Keratinocyte (primary cell): ENCODE measurements around the gene VRK1. TPM values are rescaled to one million over a fixed set of nuclear protein-coding genes. Genes with fewer than 3 reads are reported as not detected.

ENCODE experiments used
- DNase-seq: peaks from one replicate; pipeline ENCODE4 v3.0.0-alpha.2; 2011; ENCODE audit warnings: low read depth, missing footprints, low spot score
- FAIRE-seq: peaks from 2 replicates; lab custom pipeline; 2011; peaks lifted over from hg19 to GRCh38; lab: Jason Lieb, UNC
- H2AFZ ChIP-seq: 2 replicates; pipeline ENCODE4 v1.6.0; 2012; ENCODE audit warnings: low read length, control low read depth, inconsistent platforms; ENCODE audit not compliant: control insufficient read depth
- H3K27ac ChIP-seq: 2 replicates; pipeline ENCODE4 v1.5.1; 2011; ENCODE audit warnings: low read length; ENCODE audit not compliant: control insufficient read depth, insufficient read depth
- H3K27me3 ChIP-seq: 3 replicates; pipeline ENCODE4 v1.6.0; 2011; ENCODE audit warnings: low read length; ENCODE audit not compliant: control insufficient read depth, insufficient read depth; ENCODE audit errors: extremely low read depth
- H3K36me3 ChIP-seq, 2 experiments: 2 replicates in 1 of 2; 3 replicates in 1 of 2; pipeline ENCODE4 v1.5.1; 2011; ENCODE audit warnings: low read length in 2 of 2, mild to moderate bottlenecking in 1 of 2; ENCODE audit not compliant: control insufficient read depth in 2 of 2, insufficient read depth in 2 of 2; ENCODE audit errors: extremely low read depth in 1 of 2
- H3K4me1 ChIP-seq: 3 replicates; pipeline ENCODE4 v1.5.1; 2011; ENCODE audit warnings: low read length; ENCODE audit not compliant: control insufficient read depth, insufficient read depth; ENCODE audit errors: extremely low read depth
- H3K4me2 ChIP-seq: 3 replicates; pipeline ENCODE4 v1.6.0; 2011; ENCODE audit warnings: low read depth, low read length; ENCODE audit not compliant: control insufficient read depth, insufficient read depth; ENCODE audit errors: extremely low read depth
- H3K4me3 ChIP-seq, 3 experiments: fragments of 200-600 bp in 1 of 3; sonication (generic) in 1 of 3; 2 replicates in 2 of 3; 3 replicates in 1 of 3; pipeline ENCODE4 v1.5.1; 2011 to 2016; ENCODE audit warnings: low read length in 3 of 3, mild to moderate bottlenecking in 3 of 3, control low read depth in 2 of 3, inconsistent platforms in 1 of 3, low read depth in 1 of 3, mixed read lengths in 1 of 3, mixed run types in 1 of 3, moderate library complexity in 1 of 3; ENCODE audit not compliant: control insufficient read depth in 2 of 3, insufficient read depth in 2 of 3; ENCODE audit errors: extremely low read depth in 1 of 3
- H3K79me2 ChIP-seq: 2 replicates; pipeline ENCODE4 v1.6.0; 2012; ENCODE audit warnings: low read length; ENCODE audit not compliant: control insufficient read depth, insufficient read depth
- H3K9ac ChIP-seq: 3 replicates; pipeline ENCODE4 v1.6.0; 2011; ENCODE audit warnings: low read length; ENCODE audit not compliant: control insufficient read depth, insufficient read depth; ENCODE audit errors: extremely low read depth
- H3K9me1 ChIP-seq: 3 replicates; pipeline ENCODE4 v1.6.0; 2011; ENCODE audit warnings: low read length; ENCODE audit not compliant: control insufficient read depth, insufficient read depth; ENCODE audit errors: extremely low read depth
- H3K9me3 ChIP-seq: 2 replicates; pipeline ENCODE4 v1.5.1; 2012; ENCODE audit warnings: low read depth, low read length; ENCODE audit not compliant: control insufficient read depth
- H4K20me1 ChIP-seq: 3 replicates; pipeline ENCODE4 v1.6.0; 2011; ENCODE audit warnings: low read length; ENCODE audit not compliant: control insufficient read depth, insufficient read depth; ENCODE audit errors: extremely low read depth
- EZH2 ChIP-seq: IDR thresholded peaks from one replicate; pipeline ENCODE4 v1.6.1; 2012; ENCODE audit warnings: inconsistent platforms, mild to moderate bottlenecking, low read length, moderate library complexity
- dilution Hi-C: fragments of 300-500 bp; cut with MboI; formaldehyde crosslinking; loops from one replicate; pipeline ENCODE4 v1.7.0; 2020; ENCODE audit warnings: low sequenced_read_pairs; ENCODE audit not compliant: extremely low pct_ligation_motif_present
- polyA plus RNA-seq, 5 experiments: library from polyadenylated mRNA; depleted of rRNA in 3 of 5; stranded (reverse) in 3 of 5; stranded (forward) in 1 of 5; unstranded in 1 of 5; fragments of >200 nt; gene quantifications; 1 replicate in 1 of 5; 2 replicates in 3 of 5; 3 replicates in 1 of 5; pipeline versions ENCODE4 v1.2.1 to v1.2.3, GENCODE V29; 2011 to 2012; ENCODE audit warnings: missing spikeins in 2 of 5, low read depth in 1 of 5, low replicate concordance in 1 of 5
- TF ChIP-seq, protein P1 (sequence below), 3 experiments: IDR thresholded peaks in 1 of 3; conservative IDR thresholded peaks in 1 of 3; optimal IDR thresholded peaks in 1 of 3; 2 replicates in 2 of 3; 3 replicates in 1 of 3; pipeline versions ENCODE3 to v1.5.1; 2011; ENCODE audit warnings: low read length in 3 of 3, mild to moderate bottlenecking in 3 of 3, moderate library complexity in 2 of 3, control low read depth in 1 of 3, inconsistent platforms in 1 of 3; ENCODE audit not compliant: insufficient read depth in 2 of 3; ENCODE audit errors: extremely low read depth in 1 of 3

VRK1 gene
- polyA plus RNA-seq, 1 donor (not counting 4 experiments of a cell fraction or from before 2014, with no cell fraction given), result 27.1 TPM

- DNase-seq, result no peak
- no peak for FAIRE-seq
- dilution Hi-C loops, result no loop called here
Observed at GRCh38 chr14:96926001-96926400, 128.8 kb downstream of the VRK1 start.

GRCh38 chr14:96928779-96929380 is 131.7 kb downstream of the VRK1 start:
- Histone ChIP-seq H3K4me2 (no peak overlapping the region), H3K9me1 (no peaks in the 10 kb centered on the region), H3K4me3 (no peak overlapping the region), H2AFZ (no peak overlapping the region), H3K27ac (no peak overlapping the region), H3K9ac (no peak overlapping the region), H4K20me1 (no peaks in the 10 kb centered on the region), H3K9me3 (no peaks in the 10 kb centered on the region), H3K27me3 (no peaks in the 10 kb centered on the region), H3K4me1 (no peaks in the 10 kb centered on the region), H3K79me2 (no peaks in the 10 kb centered on the region), H3K36me3 (no peaks in the 10 kb centered on the region)
- DNase-seq (no peak), FAIRE-seq (no peak)
- TF ChIP-seq, protein P1, sequence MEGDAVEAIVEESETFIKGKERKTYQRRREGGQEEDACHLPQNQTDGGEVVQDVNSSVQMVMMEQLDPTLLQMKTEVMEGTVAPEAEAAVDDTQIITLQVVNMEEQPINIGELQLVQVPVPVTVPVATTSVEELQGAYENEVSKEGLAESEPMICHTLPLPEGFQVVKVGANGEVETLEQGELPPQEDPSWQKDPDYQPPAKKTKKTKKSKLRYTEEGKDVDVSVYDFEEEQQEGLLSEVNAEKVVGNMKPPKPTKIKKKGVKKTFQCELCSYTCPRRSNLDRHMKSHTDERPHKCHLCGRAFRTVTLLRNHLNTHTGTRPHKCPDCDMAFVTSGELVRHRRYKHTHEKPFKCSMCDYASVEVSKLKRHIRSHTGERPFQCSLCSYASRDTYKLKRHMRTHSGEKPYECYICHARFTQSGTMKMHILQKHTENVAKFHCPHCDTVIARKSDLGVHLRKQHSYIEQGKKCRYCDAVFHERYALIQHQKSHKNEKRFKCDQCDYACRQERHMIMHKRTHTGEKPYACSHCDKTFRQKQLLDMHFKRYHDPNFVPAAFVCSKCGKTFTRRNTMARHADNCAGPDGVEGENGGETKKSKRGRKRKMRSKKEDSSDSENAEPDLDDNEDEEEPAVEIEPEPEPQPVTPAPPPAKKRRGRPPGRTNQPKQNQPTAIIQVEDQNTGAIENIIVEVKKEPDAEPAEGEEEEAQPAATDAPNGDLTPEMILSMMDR (optimal IDR thresholded peaks at IDR 0.05 in 1 of 3, IDR thresholded peaks at IDR 0.05 in 1 of 3, conservative IDR thresholded peaks at IDR 0.05 in 1 of 3; ENCODE audit: extremely low read depth in 1 of 3, insufficient read depth in 2 of 3, low read length in 3 of 3), result no peak
- TF ChIP-seq EZH2, result no peak
- dilution Hi-C loops, result no loop called here

More at GRCh38 chr14:96926001-96926400, 128.8 kb downstream of the VRK1 start:
- H3K9me3 ChIP-seq, result no peaks in the 10 kb centered on the region
- TF ChIP-seq, protein P1 (optimal IDR thresholded peaks at IDR 0.05 in 1 of 3, IDR thresholded peaks at IDR 0.05 in 1 of 3, conservative IDR thresholded peaks at IDR 0.05 in 1 of 3; ENCODE audit: extremely low read depth in 1 of 3, insufficient read depth in 2 of 3, low read length in 3 of 3), result no peak
- TF ChIP-seq EZH2, result no peak
- no peaks in the 10 kb centered on the region for H3K9me1 ChIP-seq
- no peak overlapping the region for H3K27ac ChIP-seq
- no peak overlapping the region for H2AFZ ChIP-seq
- no peaks in the 10 kb centered on the region for H3K4me1 ChIP-seq
- no peak overlapping the region for H3K4me3 ChIP-seq
- H4K20me1 ChIP-seq, result no peaks in the 10 kb centered on the region
- H3K4me2 ChIP-seq, result no peak overlapping the region
- no peaks in the 10 kb centered on the region for H3K27me3 ChIP-seq
- H3K9ac ChIP-seq, result no peak overlapping the region
- no peaks in the 10 kb centered on the region for H3K79me2 ChIP-seq
- H3K36me3 ChIP-seq, result no peaks in the 10 kb centered on the region
